Endothelial cell of umbilical vein (primary cell): ENCODE results near the gene CLCNKA.

Experiments used
- GATA2 ChIP-seq: IDR thresholded peaks from 2 replicates; pipeline ENCODE4 v1.7.0; 2011; ENCODE audit warnings: low read depth, mild to moderate bottlenecking, moderate library complexity, mixed read lengths, low read length; ENCODE audit not compliant: insufficient read length, insufficient read depth
- JUN ChIP-seq: IDR thresholded peaks from 2 replicates; pipeline ENCODE4 v1.6.1; 2011; ENCODE audit warnings: borderline replicate concordance, low read depth; ENCODE audit not compliant: insufficient read length, insufficient read depth
- POLR2AphosphoS5 ChIP-seq: IDR thresholded peaks from 2 replicates; pipeline ENCODE4 v1.6.1; 2012; ENCODE audit warnings: low read depth, mild to moderate bottlenecking, control low read depth, low read length, moderate library complexity; ENCODE audit not compliant: insufficient read depth

DNA sequence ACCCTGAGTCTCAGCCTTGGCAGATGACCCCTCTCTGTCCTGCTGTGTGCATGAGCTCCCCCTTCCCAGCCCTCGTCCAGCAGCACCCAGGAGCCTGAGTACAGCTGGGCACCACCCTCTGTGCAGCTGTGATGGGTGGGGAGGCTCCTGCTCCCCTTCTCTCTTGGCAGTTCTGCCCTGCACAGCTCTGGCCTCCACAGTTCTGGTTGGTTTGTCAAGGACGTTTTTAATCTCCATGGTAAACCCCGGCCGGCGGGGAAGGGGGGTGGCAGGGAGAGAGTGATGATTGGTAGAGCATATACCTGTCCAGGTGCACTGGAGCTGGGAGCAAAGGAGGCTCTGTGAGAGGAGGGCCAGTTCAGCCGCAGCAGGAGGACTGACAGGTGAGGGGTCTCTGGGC is at the start of gene CLCNKA:
- no peak for TF ChIP-seq POLR2AphosphoS5
- no peak for TF ChIP-seq JUN
- TF ChIP-seq GATA2: no peak
